RPMI8226 (cell line): Measurements from ENCODE around the gene TRO.

Experiments
- DNase-seq: peaks from one replicate; pipeline ENCODE4 v3.0.0-alpha.2; 2015

Gene TRO

GRCh38 chrX:54920610-54921426 lies at the start of gene TRO:
TRO (plus strand) TSS chrX:54920824; CDS start chrX:54922247, 1,423 bp downstream.
- DNase-seq = no peak

- no peak for DNase-seq
Measured at GRCh38 chrX:54885740-54886139, 34.9 kb upstream of the TRO start.

GRCh38 chrX:54891573-54891972 lies 29.1 kb upstream of the TRO start:
- peak; percentile 30 for DNase-seq

DNA sequence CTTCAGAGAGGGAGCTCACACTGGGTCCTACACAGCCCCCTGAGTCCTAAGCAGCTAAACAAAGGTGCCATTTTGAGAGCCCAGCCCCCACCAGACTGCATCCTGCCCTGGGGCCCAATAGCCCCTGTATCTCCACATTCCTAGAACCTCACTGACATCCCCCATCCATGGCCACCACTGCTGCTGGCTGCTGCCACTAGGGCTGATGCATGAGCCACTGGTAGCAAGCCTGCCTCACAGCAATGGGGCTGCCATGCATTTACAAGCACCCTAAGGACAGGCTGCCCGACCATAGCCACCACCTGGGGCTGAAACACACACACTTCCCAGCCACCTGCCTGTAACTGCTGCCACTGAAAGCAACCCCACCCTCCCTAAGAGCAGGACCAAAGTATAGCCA lies 26.5 kb upstream of the TRO start:
- DNase-seq = no peak

DNA sequence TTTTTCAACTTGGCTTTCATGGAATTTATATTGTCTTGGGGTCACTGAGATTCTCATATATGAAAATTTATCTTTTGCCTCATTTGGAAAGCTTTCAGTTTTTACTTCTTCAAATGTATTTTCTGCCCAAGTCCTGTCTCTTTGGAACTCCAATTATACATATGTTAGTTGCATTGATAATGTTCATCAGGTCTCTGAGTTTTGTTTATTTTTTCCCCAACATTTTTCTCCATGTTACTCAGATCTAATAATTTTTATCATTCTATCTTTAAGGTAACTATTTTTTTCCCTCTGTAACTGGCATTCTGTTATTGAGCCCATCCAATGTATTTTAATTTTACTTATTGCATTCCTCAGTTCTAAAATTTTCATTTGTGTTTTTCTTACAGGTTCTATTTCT lies 10.7 kb upstream of the TRO start:
- DNase-seq = no peak

- peak; percentile 7 for DNase-seq
Measured at GRCh38 chrX:54921427-54922021, 900 bp downstream of the TRO start.

- DNase-seq = no peak
Measured at GRCh38 chrX:54922547-54922946, 1.9 kb downstream of the TRO start.

DNA sequence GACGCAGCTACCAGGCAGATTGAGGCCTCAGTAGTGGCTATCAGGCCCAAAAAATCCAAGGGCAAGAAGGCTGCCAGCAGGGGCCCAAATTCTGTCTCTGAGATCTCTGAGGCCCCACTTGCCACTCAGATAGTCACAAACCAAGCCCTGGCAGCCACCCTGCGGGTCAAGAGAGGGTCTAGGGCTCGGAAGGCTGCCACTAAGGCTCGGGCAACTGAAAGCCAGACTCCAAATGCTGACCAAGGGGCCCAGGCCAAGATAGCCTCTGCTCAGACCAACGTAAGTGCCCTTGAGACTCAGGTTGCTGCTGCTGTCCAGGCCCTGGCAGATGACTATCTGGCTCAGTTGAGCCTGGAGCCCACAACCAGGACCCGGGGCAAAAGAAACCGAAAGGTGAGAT lies 2.8 kb downstream of the TRO start:
- no peak for DNase-seq

DNA sequence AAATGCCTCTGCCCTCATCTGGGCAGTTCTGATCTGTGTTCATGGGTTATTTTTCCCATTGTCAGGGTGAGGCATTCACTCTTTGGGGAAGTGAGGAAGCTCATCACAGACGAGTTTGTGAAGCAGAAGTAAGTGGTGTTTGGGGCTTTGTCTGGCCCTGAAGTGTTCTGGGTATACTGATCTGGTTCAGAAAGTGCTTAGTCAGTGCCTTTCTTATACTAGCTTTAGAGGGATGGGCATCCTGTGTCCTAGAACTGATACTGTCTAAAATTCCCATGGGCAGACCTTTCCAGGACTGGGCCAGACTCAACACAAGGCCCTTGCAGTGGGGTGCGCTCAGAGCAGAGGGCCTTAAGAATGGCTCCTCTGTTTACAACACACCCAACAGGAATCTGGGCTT lies 6.4 kb downstream of the TRO start:
- no peak for DNase-seq

GRCh38 chrX:54928876-54929275 lies 8.3 kb downstream of the TRO start:
- no peak for DNase-seq

GRCh38 chrX:54930291-54931049 lies 9.8 kb downstream of the TRO start:
- DNase-seq = no peak

DNA sequence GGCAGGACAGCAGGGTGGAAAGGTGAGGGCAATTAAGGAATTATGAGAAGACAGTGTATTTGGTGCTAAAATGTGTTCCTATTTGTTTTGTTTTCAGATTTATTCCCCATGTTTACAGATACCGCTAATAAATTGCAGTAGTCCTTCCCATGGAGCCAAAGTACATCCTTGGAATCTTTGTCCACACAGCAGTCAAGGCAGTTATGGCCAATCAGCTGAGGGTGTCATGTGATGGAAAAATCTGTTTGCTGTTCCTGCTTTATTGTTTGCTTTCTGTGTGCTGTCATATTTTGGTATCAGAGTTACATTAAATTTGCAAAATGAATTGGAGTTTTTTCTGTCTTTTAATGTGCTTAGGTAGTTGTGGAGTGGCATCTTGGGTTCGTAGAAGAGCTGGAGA lies 10.5 kb downstream of the TRO start:
- DNase-seq = no peak

- no peak for DNase-seq
Measured at GRCh38 chrX:54933150-54933826, 12.7 kb downstream of the TRO start.

DNA sequence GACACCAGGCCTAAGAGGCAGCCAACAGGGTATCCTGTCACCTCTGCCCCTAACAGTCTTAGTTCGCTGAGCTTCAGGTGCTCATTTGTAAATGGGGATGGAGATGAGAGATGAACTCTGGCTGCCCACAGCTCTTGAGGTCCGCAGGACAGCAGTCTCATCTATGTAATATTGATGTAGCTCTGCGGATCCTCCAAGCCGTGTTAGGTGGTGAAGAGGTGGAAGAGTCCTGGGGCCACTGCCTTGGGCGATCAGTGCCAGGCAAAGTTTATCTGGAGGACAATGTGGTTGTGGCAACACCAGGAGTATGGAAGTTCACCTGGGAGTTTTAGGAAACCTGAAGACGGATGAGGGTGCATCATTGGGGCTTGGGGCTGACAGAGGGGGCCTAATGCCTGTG lies 13.4 kb downstream of the TRO start:
- DNase-seq = no peak

- DNase-seq = no peak
Measured at GRCh38 chrX:54934890-54935289, 14.3 kb downstream of the TRO start.

- no peak for DNase-seq
Measured at GRCh38 chrX:54935306-54935705, 14.7 kb downstream of the TRO start.

DNA sequence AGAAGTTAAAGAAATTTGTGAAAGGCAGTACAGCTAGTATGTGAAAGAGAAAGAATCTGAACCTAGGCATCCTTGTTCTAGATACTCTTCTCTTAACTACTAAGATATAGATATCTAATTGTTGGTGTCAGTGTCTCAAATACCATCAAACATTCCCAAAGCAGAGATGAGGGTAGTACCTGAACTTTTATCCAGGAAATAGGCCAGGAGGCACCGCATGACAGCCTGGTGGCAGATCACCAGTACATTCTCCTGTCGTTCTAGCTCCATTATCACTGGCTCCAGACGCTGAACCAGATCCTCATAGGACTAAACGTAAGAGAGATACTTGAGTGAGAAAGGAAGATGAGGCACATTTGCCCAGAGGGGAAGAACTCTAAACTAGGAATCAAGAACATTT lies 16.8 kb downstream of the TRO start:
- DNase-seq = no peak

GRCh38 chrX:54944816-54945215 lies 24.2 kb downstream of the TRO start:
- no peak for DNase-seq

DNA sequence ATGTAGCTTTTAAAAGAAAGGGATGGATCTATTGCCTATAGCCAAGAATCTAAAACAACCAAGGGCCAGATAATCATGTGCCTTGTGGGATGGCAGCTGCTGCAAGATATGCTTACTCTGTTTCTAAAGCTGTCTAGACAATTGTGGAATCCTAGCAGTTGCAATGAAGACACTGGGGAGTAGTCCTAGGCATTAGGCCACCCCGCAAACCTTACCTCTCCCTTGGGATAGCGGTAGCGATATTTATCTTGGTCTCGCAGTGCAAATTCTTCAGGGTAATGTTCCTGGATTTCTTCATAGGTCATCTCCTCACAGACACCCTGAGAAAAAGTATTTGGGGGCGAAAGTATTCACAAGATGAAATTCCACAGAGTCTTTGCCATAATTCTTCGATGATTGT lies 24.6 kb downstream of the TRO start:
- no peak for DNase-seq

GRCh38 chrX:54950730-54951375 lies 30.2 kb downstream of the TRO start:
- DNase-seq = no peak

GRCh38 chrX:54961750-54962149 lies 41.1 kb downstream of the TRO start:
- DNase-seq = no peak

DNA sequence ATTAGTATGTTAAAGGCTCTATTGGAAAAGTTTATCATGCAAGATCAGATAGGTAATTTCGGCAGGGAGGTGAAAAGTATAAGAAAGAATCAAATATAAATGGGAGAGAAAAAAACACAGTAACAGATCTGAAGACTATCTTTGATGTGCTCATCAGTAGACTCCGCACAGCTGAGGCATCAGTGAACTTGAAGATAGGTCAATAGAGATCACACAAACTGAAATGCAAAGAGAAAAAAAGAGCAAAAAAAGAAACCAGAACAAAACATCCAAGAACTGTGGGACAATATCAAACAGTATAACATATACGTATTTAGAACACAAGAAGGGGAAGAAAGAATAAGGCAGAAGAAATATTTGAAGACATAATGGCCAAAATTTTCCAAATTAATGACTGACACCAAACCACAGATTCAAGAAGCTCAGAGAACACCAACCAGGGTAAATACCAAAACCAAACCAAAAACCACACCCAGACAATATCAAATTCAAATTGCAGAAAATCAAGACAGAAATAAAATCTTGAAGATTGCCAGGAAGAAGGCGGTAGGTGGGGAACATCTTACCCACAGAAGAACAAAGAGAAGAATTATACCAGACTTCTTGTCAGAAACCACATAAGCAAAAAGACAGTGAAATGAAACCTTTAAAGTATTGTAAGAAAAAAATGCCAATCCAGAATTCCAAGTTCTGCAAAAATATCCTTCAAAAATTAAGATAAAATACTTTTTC lies 44.3 kb downstream of the TRO start:
- no peak for DNase-seq
